ENCODE measurements around the gene PRKCE. TPM values are rescaled to one million over a fixed set of nuclear protein-coding genes. Genes with fewer than 3 reads are reported as not detected.

Gene PRKCE
- total and polyA plus RNA-seq, 2 donors (not counting 3 experiments of a cell fraction or from before 2014, with no cell fraction given): 27.9 to 33.9 TPM

- dilution Hi-C loops (cut with MboI; ENCODE audit: extremely low pct_ligation_motif_present, low sequenced_read_pairs) (no loop called here), intact Hi-C loops (cut with micrococcal nuclease) (loop anchor here (5.0 kb wide), 1 partner anchor 42 kb away; no protein-coding TSS in a partner anchor)
- no TSS peak for BruUV-seq (replicated peaks)
- H2AFZ ChIP-seq (ENCODE audit: low read depth, low read length): no peak overlapping the region
- FAIRE-seq: peak; percentile 44
- no peak overlapping the region for H3K4me2 ChIP-seq (ENCODE audit: insufficient read depth, low read length)
- H3K27me3 ChIP-seq (ENCODE audit: control insufficient read depth in 2 of 2, insufficient read depth in 2 of 2, low read length in 2 of 2): no peaks in the 10 kb centered on the region
- ChIA-PET POLR2A (no interaction called here), CTCF (interaction anchor here (0.9 kb wide), 1 partner anchor 12 kb away, joined by 3 read pairs; no protein-coding TSS in a partner anchor)
- no peak overlapping the region for H3K27ac ChIP-seq (ENCODE audit: insufficient read depth, low read depth, low read length)
- no peaks in the 10 kb centered on the region for H3K9me3 ChIP-seq (replicated peaks; ENCODE audit: control insufficient read depth, insufficient read depth, low read length)
- H3K4me3 ChIP-seq (replicated peaks in 1 of 3; ENCODE audit: insufficient read depth in 1 of 3, low read depth in 1 of 3, low read length in 3 of 3): no peak overlapping the region
- H4K20me1 ChIP-seq (replicated peaks; ENCODE audit: control insufficient read depth, extremely low read depth, insufficient read depth, low read length): no peaks in the 10 kb centered on the region
- H3K79me2 ChIP-seq (ENCODE audit: control insufficient read depth, insufficient read depth, low read length): no peaks in the 10 kb centered on the region
- TF ChIP-seq POLR2A (IDR thresholded peaks at IDR 0.05; ENCODE audit: low read depth, low read length): no peak
- TF ChIP-seq EZH2 (IDR thresholded peaks at IDR 0.05; ENCODE audit: borderline replicate concordance, low read depth, low read length, severe bottlenecking): no peak
- TF ChIP-seq POLR2AphosphoS5 (IDR thresholded peaks at IDR 0.05; ENCODE audit: insufficient read depth, low read depth, low read length): no peak
- no peaks in the 10 kb centered on the region for H3K9me1 ChIP-seq (replicated peaks; ENCODE audit: control insufficient read depth, extremely low read depth, insufficient read depth, low read length)
- no peak for DNase-seq (ENCODE audit: low read depth, low spot score)
- no peak overlapping the region for H3K9ac ChIP-seq (replicated peaks; ENCODE audit: extremely low read depth, insufficient read depth, low read length)
- no peaks in the 10 kb centered on the region for H3K4me1 ChIP-seq (ENCODE audit: control insufficient read depth, extremely low read depth, insufficient read depth, low read length)
- no peaks in the 10 kb centered on the region for H3K36me3 ChIP-seq (ENCODE audit: control insufficient read depth in 2 of 2, extremely low read depth in 1 of 2, insufficient read depth in 2 of 2, low read length in 2 of 2)
Observed at GRCh38 chr2:45724335-45724734, 72.9 kb downstream of the PRKCE start.

- no peaks in the 10 kb centered on the region for H3K79me2 ChIP-seq (ENCODE audit: control insufficient read depth, insufficient read depth, low read length)
- H3K9me3 ChIP-seq (replicated peaks; ENCODE audit: control insufficient read depth, insufficient read depth, low read length): no peaks in the 10 kb centered on the region
- no peaks in the 10 kb centered on the region for H3K9me1 ChIP-seq (replicated peaks; ENCODE audit: control insufficient read depth, extremely low read depth, insufficient read depth, low read length)
- no peak overlapping the region for H3K4me3 ChIP-seq (replicated peaks in 1 of 3; ENCODE audit: insufficient read depth in 1 of 3, low read depth in 1 of 3, low read length in 3 of 3)
- no peak overlapping the region for H3K27ac ChIP-seq (ENCODE audit: insufficient read depth, low read depth, low read length)
- no peak overlapping the region for H3K9ac ChIP-seq (replicated peaks; ENCODE audit: extremely low read depth, insufficient read depth, low read length)
- TF ChIP-seq JUN (IDR thresholded peaks at IDR 0.05; ENCODE audit: borderline replicate concordance, insufficient read depth, insufficient read length, low read depth): no peak
- TF ChIP-seq FOS (IDR thresholded peaks at IDR 0.05; ENCODE audit: borderline replicate concordance, insufficient read depth, low read length): no peak
- TF ChIP-seq EZH2 (IDR thresholded peaks at IDR 0.05; ENCODE audit: borderline replicate concordance, low read depth, low read length, severe bottlenecking): no peak
- TF ChIP-seq POLR2AphosphoS5 (IDR thresholded peaks at IDR 0.05; ENCODE audit: insufficient read depth, low read depth, low read length): no peak
- TF ChIP-seq MAX (IDR thresholded peaks at IDR 0.05; ENCODE audit: insufficient read depth, insufficient read length): no peak
- no peak for TF ChIP-seq POLR2A (IDR thresholded peaks at IDR 0.05; ENCODE audit: low read depth, low read length)
- TF ChIP-seq MYC (IDR thresholded peaks at IDR 0.05; ENCODE audit: low read depth, low read length): no peak
- TF ChIP-seq GATA2 (IDR thresholded peaks at IDR 0.05; ENCODE audit: insufficient read depth, insufficient read length, low read depth, low read length): no peak
- no peak for TF ChIP-seq CTCF (IDR thresholded peaks at IDR 0.05; ENCODE audit: extremely low read depth in 1 of 2, insufficient read depth in 1 of 2, low read depth in 1 of 2, low read length in 2 of 2)
- ChIA-PET CTCF (no interaction called here), POLR2A (no interaction called here)
- no peaks in the 10 kb centered on the region for H4K20me1 ChIP-seq (replicated peaks; ENCODE audit: control insufficient read depth, extremely low read depth, insufficient read depth, low read length)
- no TSS peak for BruUV-seq (replicated peaks)
- no peak for FAIRE-seq
- dilution Hi-C loops (cut with MboI; ENCODE audit: extremely low pct_ligation_motif_present, low sequenced_read_pairs): no loop called here
- no peaks in the 10 kb centered on the region for H3K4me1 ChIP-seq (ENCODE audit: control insufficient read depth, extremely low read depth, insufficient read depth, low read length)
- intact Hi-C loops (cut with micrococcal nuclease): no loop called here
- H3K27me3 ChIP-seq (ENCODE audit: control insufficient read depth in 2 of 2, insufficient read depth in 2 of 2, low read length in 2 of 2): no peaks in the 10 kb centered on the region
- H3K4me2 ChIP-seq (ENCODE audit: insufficient read depth, low read length): no peak overlapping the region
- no peak for DNase-seq (ENCODE audit: low read depth, low spot score)
- no peak overlapping the region for H2AFZ ChIP-seq (ENCODE audit: low read depth, low read length)
- no peaks in the 10 kb centered on the region for H3K36me3 ChIP-seq (ENCODE audit: control insufficient read depth in 2 of 2, extremely low read depth in 1 of 2, insufficient read depth in 2 of 2, low read length in 2 of 2)
Observed at GRCh38 chr2:45725731-45726130, 74.3 kb downstream of the PRKCE start.
